Mesenchymal stem cell (in vitro differentiated cells and primary cell): ENCODE measurements around the gene PDE4B.

ENCODE experiments used
- DNase-seq: peaks from one replicate; pipeline ENCODE4 v3.0.0-alpha.2; 2013
- H2AFZ ChIP-seq: one replicate; pipeline ENCODE4 v1.6.1; 2013; ENCODE audit warnings: low read depth, mild to moderate bottlenecking, control low read depth, inconsistent platforms, low read length, moderate library complexity
- H2AK5ac ChIP-seq: 2 replicates; pipeline ENCODE4 v1.6.1; 2013; ENCODE audit warnings: low read length, moderate library complexity, mild to moderate bottlenecking, inconsistent platforms; ENCODE audit not compliant: severe bottlenecking
- H2BK120ac ChIP-seq: one replicate; pipeline ENCODE4 v1.6.1; 2013; ENCODE audit warnings: low read depth, mild to moderate bottlenecking, inconsistent platforms, low read length, moderate library complexity
- H2BK12ac ChIP-seq, 2 experiments: one replicate each; pipeline ENCODE4 v1.6.1; 2013; ENCODE audit warnings: inconsistent platforms in 2 of 2, low read length in 2 of 2, mild to moderate bottlenecking in 2 of 2, moderate library complexity in 2 of 2, control low read depth in 1 of 2
- H2BK15ac ChIP-seq: one replicate; pipeline ENCODE4 v1.6.1; 2013; ENCODE audit warnings: mild to moderate bottlenecking, low read depth, inconsistent platforms; ENCODE audit not compliant: poor library complexity, severe bottlenecking
- H2BK5ac ChIP-seq: 2 replicates; pipeline ENCODE4 v1.6.1; 2013; ENCODE audit warnings: low read depth, mild to moderate bottlenecking, low read length, control low read depth, inconsistent platforms; ENCODE audit not compliant: poor library complexity, severe bottlenecking
- H3K14ac ChIP-seq, 2 experiments: one replicate each; pipeline ENCODE4 v1.6.1; 2013; ENCODE audit warnings: inconsistent platforms in 2 of 2, low read length in 2 of 2, control low read depth in 1 of 2, mild to moderate bottlenecking in 1 of 2, moderate library complexity in 1 of 2
- H3K18ac ChIP-seq, 2 experiments: one replicate each; pipeline ENCODE4 v1.6.1; 2013; ENCODE audit warnings: inconsistent platforms in 2 of 2, low read length in 2 of 2, control low read depth in 1 of 2, low read depth in 1 of 2, mild to moderate bottlenecking in 1 of 2
- H3K23ac ChIP-seq, 2 experiments: one replicate each; pipeline ENCODE4 v1.6.1; 2013; ENCODE audit warnings: inconsistent platforms in 2 of 2, low read length in 2 of 2, mild to moderate bottlenecking in 2 of 2, moderate library complexity in 2 of 2, control low read depth in 1 of 2
- H3K27ac ChIP-seq: 2 replicates; pipeline ENCODE4 v1.5.1; 2013; ENCODE audit warnings: mild to moderate bottlenecking, moderate library complexity, low read length, control low read depth, inconsistent platforms; ENCODE audit not compliant: poor library complexity, severe bottlenecking
- H3K27me3 ChIP-seq, 2 experiments: 2 replicates each; pipeline versions ENCODE4 v1.6.1 to v1.7.0; 2013; ENCODE audit warnings: low read length in 2 of 2, mild to moderate bottlenecking in 2 of 2, moderate library complexity in 2 of 2, control low read depth in 1 of 2, inconsistent platforms in 1 of 2; ENCODE audit not compliant: control insufficient read depth in 1 of 2, insufficient read depth in 1 of 2
- H3K36me3 ChIP-seq, 2 experiments: 2 replicates each; pipeline versions ENCODE4 v1.6.1 to v1.7.0; 2013; ENCODE audit warnings: low read length in 2 of 2, control low read depth in 1 of 2, inconsistent platforms in 1 of 2, low read depth in 1 of 2, mild to moderate bottlenecking in 1 of 2; ENCODE audit not compliant: insufficient read depth in 2 of 2, control insufficient read depth in 1 of 2
- H3K4ac ChIP-seq, 2 experiments: one replicate each; pipeline ENCODE4 v1.6.1; 2013; ENCODE audit warnings: inconsistent platforms in 2 of 2, low read length in 2 of 2, mild to moderate bottlenecking in 2 of 2, moderate library complexity in 2 of 2, control low read depth in 1 of 2, low read depth in 1 of 2
- H3K4me1 ChIP-seq: 2 replicates; pipeline ENCODE4 v1.6.1; 2013; ENCODE audit warnings: low read depth, low read length, control low read depth; ENCODE audit not compliant: control insufficient read depth, insufficient read depth
- H3K4me2 ChIP-seq: 2 replicates; pipeline ENCODE4 v1.6.1; 2013; ENCODE audit warnings: low read length, mild to moderate bottlenecking, inconsistent platforms; ENCODE audit not compliant: poor library complexity, severe bottlenecking
- H3K4me3 ChIP-seq, 2 experiments: 2 replicates each; pipeline versions ENCODE4 v1.5.1 to v1.7.0; 2013; ENCODE audit warnings: low read length in 2 of 2, mild to moderate bottlenecking in 2 of 2, control low read depth in 1 of 2, low read depth in 1 of 2; ENCODE audit not compliant: insufficient read depth in 1 of 2
- H3K79me1 ChIP-seq: replicated peaks from 2 replicates; pipeline ENCODE4 v1.6.1; 2013; ENCODE audit warnings: mild to moderate bottlenecking, control low read depth, low read length, inconsistent platforms; ENCODE audit not compliant: poor library complexity, severe bottlenecking
- H3K9ac ChIP-seq: 2 replicates; pipeline ENCODE4 v1.7.0; 2013; ENCODE audit warnings: mild to moderate bottlenecking, low read length, moderate library complexity
- H3K9me3 ChIP-seq: 2 replicates; pipeline ENCODE4 v1.7.0; 2013; ENCODE audit warnings: mild to moderate bottlenecking, low read length; ENCODE audit not compliant: control insufficient read depth
- H4K8ac ChIP-seq: one replicate; pipeline ENCODE4 v1.6.1; 2013; ENCODE audit warnings: inconsistent platforms, mild to moderate bottlenecking, low read length, moderate library complexity
- H4K91ac ChIP-seq: one replicate; pipeline ENCODE4 v1.6.1; 2013; ENCODE audit warnings: mild to moderate bottlenecking, low read length, inconsistent platforms
- WGBS: methylation state at CpG from one replicate; pipeline ENCODE4 v1.1.7; 2013; ENCODE audit warnings: mixed read lengths; 5-methylcytosine and 5-hydroxymethylcytosine counted together

Gene PDE4B

GRCh38 chr1:66294707-66295370, 502.1 kb downstream of the PDE4B start:
- Histone ChIP-seq H3K4me1 (no peaks in the 10 kb centered on the region), H2BK15ac (no peak overlapping the region), H3K18ac (no peak overlapping the region), H3K4me2 (no peak overlapping the region), H4K8ac (no peak overlapping the region), H4K91ac (no peak overlapping the region), H2AK5ac (no peak overlapping the region), H3K9me3 (no peaks in the 10 kb centered on the region), H3K14ac (no peak overlapping the region), H3K23ac (no peak overlapping the region), H2BK5ac (no peak overlapping the region), H3K36me3 (no peaks in the 10 kb centered on the region), H3K4me3 (no peak overlapping the region), H2BK12ac (no peak overlapping the region), H3K27me3 (no peaks in the 10 kb centered on the region), H3K9ac (peak overlapping the region; percentile 43), H2AFZ (no peak overlapping the region), H2BK120ac (no peak overlapping the region), H3K79me1 (no peaks in the 10 kb centered on the region), H3K4ac (no peak overlapping the region), H3K27ac (no peak overlapping the region)
- peak; percentile 22 for DNase-seq
- 91% methylated on average over 2 of the region's 2 CpGs for WGBS

- no peak overlapping the region for H2AK5ac ChIP-seq
- H4K91ac ChIP-seq: no peak overlapping the region
- H3K27me3 ChIP-seq: no peaks in the 10 kb centered on the region
- no peak overlapping the region for H3K23ac ChIP-seq
- no peak overlapping the region for H2BK15ac ChIP-seq
- no peak overlapping the region for H2BK12ac ChIP-seq
- no peak overlapping the region for H3K14ac ChIP-seq
- DNase-seq: no peak
- no peak overlapping the region for H3K4me2 ChIP-seq
- H3K36me3 ChIP-seq: no peaks in the 10 kb centered on the region
- no peak overlapping the region for H2AFZ ChIP-seq
- H3K18ac ChIP-seq: no peak overlapping the region
- no peak overlapping the region for H4K8ac ChIP-seq
- no peaks in the 10 kb centered on the region for H3K79me1 ChIP-seq
- no peak overlapping the region for H3K4me3 ChIP-seq
- 94% methylated on average over 5 of the region's 6 CpGs for WGBS
- no peak overlapping the region for H3K27ac ChIP-seq
- no peak overlapping the region for H3K4ac ChIP-seq
- no peaks in the 10 kb centered on the region for H3K4me1 ChIP-seq
- no peak overlapping the region for H3K9ac ChIP-seq
- H3K9me3 ChIP-seq: no peaks in the 10 kb centered on the region
- H2BK5ac ChIP-seq: no peak overlapping the region
- no peak overlapping the region for H2BK120ac ChIP-seq
These were observed 503.1 kb downstream of the PDE4B start for GRCh38 chr1:66295803-66296202.

- Histone ChIP-seq H3K4me2 (no peak overlapping the region), H3K27me3 (no peaks in the 10 kb centered on the region), H3K4me1 (no peaks in the 10 kb centered on the region), H3K4ac (no peak overlapping the region), H3K9me3 (no peaks in the 10 kb centered on the region), H2BK120ac (no peak overlapping the region), H3K36me3 (no peaks in the 10 kb centered on the region), H2BK15ac (no peak overlapping the region), H2AK5ac (no peak overlapping the region), H3K9ac (no peak overlapping the region), H3K18ac (no peak overlapping the region), H2AFZ (no peak overlapping the region), H2BK5ac (no peak overlapping the region), H3K4me3 (peak overlapping the region in 1 of 2 experiments; percentile 13), H3K14ac (no peak overlapping the region), H4K91ac (no peak overlapping the region), H3K23ac (no peak overlapping the region), H3K27ac (no peak overlapping the region), H3K79me1 (no peaks in the 10 kb centered on the region), H4K8ac (no peak overlapping the region), H2BK12ac (no peak overlapping the region)
- no CpG with 5 or more reads among the region's 1 CpG for WGBS
- no peak for DNase-seq
These were observed 503.7 kb downstream of the PDE4B start for GRCh38 chr1:66296370-66296769.

- no peak for DNase-seq
- peak overlapping the region in 1 of 2 experiments; percentile 13 for H3K4me3 ChIP-seq
- H3K79me1 ChIP-seq: no peaks in the 10 kb centered on the region
- H3K4me2 ChIP-seq: no peak overlapping the region
- no peaks in the 10 kb centered on the region for H3K4me1 ChIP-seq
- H2BK15ac ChIP-seq: no peak overlapping the region
- H3K9ac ChIP-seq: no peak overlapping the region
- 97% methylated on average over 3 of the region's 6 CpGs for WGBS
- H4K8ac ChIP-seq: no peak overlapping the region
- no peak overlapping the region for H3K4ac ChIP-seq
- H3K23ac ChIP-seq: no peak overlapping the region
- H3K14ac ChIP-seq: no peak overlapping the region
- H2AFZ ChIP-seq: no peak overlapping the region
- H3K27me3 ChIP-seq: no peaks in the 10 kb centered on the region
- H3K9me3 ChIP-seq: no peaks in the 10 kb centered on the region
- H2BK120ac ChIP-seq: no peak overlapping the region
- no peak overlapping the region for H2BK5ac ChIP-seq
- no peak overlapping the region for H3K27ac ChIP-seq
- H4K91ac ChIP-seq: no peak overlapping the region
- no peak overlapping the region for H2BK12ac ChIP-seq
- H3K36me3 ChIP-seq: no peaks in the 10 kb centered on the region
- no peak overlapping the region for H2AK5ac ChIP-seq
- H3K18ac ChIP-seq: no peak overlapping the region
These were observed 504.3 kb downstream of the PDE4B start for GRCh38 chr1:66296951-66297350.
